ENCODE data around the gene MNAT1. TPM values are rescaled to one million over a fixed set of nuclear protein-coding genes. Genes with fewer than 3 reads are reported as not detected.

MNAT1 gene
- total and polyA plus RNA-seq, 9 of the 15 experiments (the other 6 are each of a cell fraction or from before 2014, with no cell fraction given) = 37.8 to 83.3 (median 60.4) TPM

DNA sequence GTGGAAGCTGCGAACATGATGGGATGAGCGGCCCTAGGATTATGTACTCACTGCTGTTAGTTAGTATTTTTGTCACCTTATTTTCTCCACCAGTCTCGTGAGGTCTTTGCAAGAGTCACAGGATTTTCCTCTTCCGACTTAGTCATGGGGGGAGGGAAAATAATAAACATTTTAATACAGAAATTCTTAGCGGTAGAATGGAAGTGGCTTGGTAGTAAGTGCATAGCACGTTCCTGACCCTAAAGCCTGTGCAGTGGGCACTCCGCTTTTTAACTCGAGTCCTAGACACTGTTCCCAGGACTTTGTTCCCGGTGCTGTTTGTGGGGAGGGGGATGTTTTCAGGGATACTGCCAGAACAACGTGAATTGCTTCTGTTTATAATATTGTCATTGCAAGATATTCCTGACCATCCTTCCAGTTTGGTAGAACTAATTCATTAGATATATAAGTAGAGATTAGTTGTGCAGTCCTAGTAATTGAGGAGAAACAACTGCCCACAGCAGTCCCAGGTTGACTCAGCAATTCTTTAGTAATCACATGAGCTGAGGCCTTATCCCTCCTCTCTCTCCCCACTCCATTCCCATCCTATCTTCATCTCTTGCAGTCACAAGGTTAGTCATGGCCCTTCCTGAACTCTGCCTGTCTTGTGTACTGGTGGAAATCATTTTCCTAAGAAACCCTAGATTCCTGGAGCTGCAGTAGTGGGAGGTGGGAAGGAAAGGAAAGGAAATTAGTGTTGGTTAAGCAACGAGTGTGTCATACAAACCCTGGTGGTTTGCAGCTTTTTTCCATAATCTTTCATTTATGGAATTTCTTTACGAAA is 247.3 kb downstream of the MNAT1 start (continued):
- no peak for TF ChIP-seq RBBP5 (IDR thresholded peaks at IDR 0.05; ENCODE audit: borderline replicate concordance, insufficient read depth, low read length, poor library complexity, severe bottlenecking)
- TF ChIP-seq SPI1 (IDR thresholded peaks at IDR 0.05; ENCODE audit: borderline replicate concordance, low read depth, low read length) = no peak
- peak; percentile 52 for TF ChIP-seq POLR2B (IDR thresholded peaks at IDR 0.05; ENCODE audit: low read depth, partially characterized antibody)
- no peak for TF ChIP-seq NELFE (IDR thresholded peaks at IDR 0.05; ENCODE audit: insufficient read depth, insufficient read length)
- TF ChIP-seq PTBP1 (IDR thresholded peaks at IDR 0.05; ENCODE audit: low read depth, low read length) = no peak
- TF ChIP-seq, protein P1, sequence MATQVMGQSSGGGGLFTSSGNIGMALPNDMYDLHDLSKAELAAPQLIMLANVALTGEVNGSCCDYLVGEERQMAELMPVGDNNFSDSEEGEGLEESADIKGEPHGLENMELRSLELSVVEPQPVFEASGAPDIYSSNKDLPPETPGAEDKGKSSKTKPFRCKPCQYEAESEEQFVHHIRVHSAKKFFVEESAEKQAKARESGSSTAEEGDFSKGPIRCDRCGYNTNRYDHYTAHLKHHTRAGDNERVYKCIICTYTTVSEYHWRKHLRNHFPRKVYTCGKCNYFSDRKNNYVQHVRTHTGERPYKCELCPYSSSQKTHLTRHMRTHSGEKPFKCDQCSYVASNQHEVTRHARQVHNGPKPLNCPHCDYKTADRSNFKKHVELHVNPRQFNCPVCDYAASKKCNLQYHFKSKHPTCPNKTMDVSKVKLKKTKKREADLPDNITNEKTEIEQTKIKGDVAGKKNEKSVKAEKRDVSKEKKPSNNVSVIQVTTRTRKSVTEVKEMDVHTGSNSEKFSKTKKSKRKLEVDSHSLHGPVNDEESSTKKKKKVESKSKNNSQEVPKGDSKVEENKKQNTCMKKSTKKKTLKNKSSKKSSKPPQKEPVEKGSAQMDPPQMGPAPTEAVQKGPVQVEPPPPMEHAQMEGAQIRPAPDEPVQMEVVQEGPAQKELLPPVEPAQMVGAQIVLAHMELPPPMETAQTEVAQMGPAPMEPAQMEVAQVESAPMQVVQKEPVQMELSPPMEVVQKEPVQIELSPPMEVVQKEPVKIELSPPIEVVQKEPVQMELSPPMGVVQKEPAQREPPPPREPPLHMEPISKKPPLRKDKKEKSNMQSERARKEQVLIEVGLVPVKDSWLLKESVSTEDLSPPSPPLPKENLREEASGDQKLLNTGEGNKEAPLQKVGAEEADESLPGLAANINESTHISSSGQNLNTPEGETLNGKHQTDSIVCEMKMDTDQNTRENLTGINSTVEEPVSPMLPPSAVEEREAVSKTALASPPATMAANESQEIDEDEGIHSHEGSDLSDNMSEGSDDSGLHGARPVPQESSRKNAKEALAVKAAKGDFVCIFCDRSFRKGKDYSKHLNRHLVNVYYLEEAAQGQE (IDR thresholded peaks at IDR 0.05; ENCODE audit: borderline replicate concordance) = no peak
- TF ChIP-seq, protein P1 (CRISPR knock-in tag; IDR thresholded peaks at IDR 0.05; ENCODE audit: low read depth) = no peak
- TF ChIP-seq KDM5B (IDR thresholded peaks at IDR 0.05; ENCODE audit: insufficient replicate concordance, low read depth, low read length) = no peak
- no peak for TF ChIP-seq TCF7L2 (IDR thresholded peaks at IDR 0.05; ENCODE audit: low read depth, low read length)
- TF ChIP-seq, protein P2, sequence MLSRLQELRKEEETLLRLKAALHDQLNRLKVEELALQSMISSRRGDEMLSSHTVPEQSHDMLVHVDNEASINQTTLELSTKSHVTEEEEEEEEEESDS (CRISPR knock-in tag; IDR thresholded peaks at IDR 0.05) = no peak
- no peak for TF ChIP-seq NCOA4 (IDR thresholded peaks at IDR 0.05; ENCODE audit: partially characterized antibody)
- TF ChIP-seq NONO (IDR thresholded peaks at IDR 0.05; ENCODE audit: low read depth in 2 of 2, low read length in 1 of 2) = no peak
- TF ChIP-seq GTF2F1 (IDR thresholded peaks at IDR 0.05; ENCODE audit: low read depth, low read length) = no peak
- TF ChIP-seq EHMT2 (IDR thresholded peaks at IDR 0.05) = peak; percentile 60; the same call in 1 of the 2 replicates
- no peak for TF ChIP-seq HDAC8 (tag; IDR thresholded peaks at IDR 0.05)
- no peak for TF ChIP-seq SRSF3 (IDR thresholded peaks at IDR 0.05; ENCODE audit: insufficient read depth, low read length)
- no peak for TF ChIP-seq BRCA1 (IDR thresholded peaks at IDR 0.05)
- no peak for TF ChIP-seq BRCA1 (CRISPR knock-in tag; IDR thresholded peaks at IDR 0.05)
- TF ChIP-seq ZKSCAN1 (IDR thresholded peaks at IDR 0.05; ENCODE audit: low read depth, low read length) = no peak
- no peak for TF ChIP-seq SAP30 (IDR thresholded peaks at IDR 0.05; ENCODE audit: borderline replicate concordance, insufficient read depth, low read depth, low read length, poor library complexity, severe bottlenecking)
- no peak for TF ChIP-seq ZC3H11A (IDR thresholded peaks at IDR 0.05; ENCODE audit: low read depth, low read length)

Data from K562 (cell line).